Esophagus muscularis mucosa (tissue), 3 donors: ENCODE results near the gene GRWD1.

Source experiments
- POLR2A ChIP-seq: fragments of 450-650 bp; IDR thresholded peaks from one replicate; pipeline ENCODE4 v1.6.1; 2017; ENCODE audit warnings: antibody characterized with exemption, moderate library complexity, mild to moderate bottlenecking, low read depth
- TF ChIP-seq, protein P1 (sequence below), 3 experiments: fragments of 200-600 bp in 2 of 3; fragments of 450-650 bp in 1 of 3; sonication (generic) in 2 of 3; IDR thresholded peaks; one replicate each; pipeline ENCODE4 v1.5.1; 2017 to 2019; ENCODE audit warnings: antibody characterized with exemption in 3 of 3, mild to moderate bottlenecking in 2 of 3, moderate library complexity in 1 of 3

DNA sequence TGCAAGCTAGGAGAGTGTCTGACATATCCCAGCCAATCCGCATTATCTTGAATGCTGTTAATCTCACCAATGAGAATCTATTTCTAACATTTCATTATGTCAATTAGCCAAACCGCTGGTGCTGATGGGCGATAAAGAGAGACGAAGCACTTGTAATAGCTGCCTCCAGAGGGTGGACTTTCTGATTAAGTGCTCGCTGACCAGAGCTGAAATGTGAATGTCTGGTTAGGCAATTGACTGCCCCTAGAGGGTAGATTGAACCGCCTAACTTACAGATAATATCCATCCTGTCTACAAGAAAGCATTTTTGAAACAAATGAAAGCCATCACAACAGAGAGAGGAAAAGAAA, 552 bp upstream of the GRWD1 start:
- TF ChIP-seq, protein P1, sequence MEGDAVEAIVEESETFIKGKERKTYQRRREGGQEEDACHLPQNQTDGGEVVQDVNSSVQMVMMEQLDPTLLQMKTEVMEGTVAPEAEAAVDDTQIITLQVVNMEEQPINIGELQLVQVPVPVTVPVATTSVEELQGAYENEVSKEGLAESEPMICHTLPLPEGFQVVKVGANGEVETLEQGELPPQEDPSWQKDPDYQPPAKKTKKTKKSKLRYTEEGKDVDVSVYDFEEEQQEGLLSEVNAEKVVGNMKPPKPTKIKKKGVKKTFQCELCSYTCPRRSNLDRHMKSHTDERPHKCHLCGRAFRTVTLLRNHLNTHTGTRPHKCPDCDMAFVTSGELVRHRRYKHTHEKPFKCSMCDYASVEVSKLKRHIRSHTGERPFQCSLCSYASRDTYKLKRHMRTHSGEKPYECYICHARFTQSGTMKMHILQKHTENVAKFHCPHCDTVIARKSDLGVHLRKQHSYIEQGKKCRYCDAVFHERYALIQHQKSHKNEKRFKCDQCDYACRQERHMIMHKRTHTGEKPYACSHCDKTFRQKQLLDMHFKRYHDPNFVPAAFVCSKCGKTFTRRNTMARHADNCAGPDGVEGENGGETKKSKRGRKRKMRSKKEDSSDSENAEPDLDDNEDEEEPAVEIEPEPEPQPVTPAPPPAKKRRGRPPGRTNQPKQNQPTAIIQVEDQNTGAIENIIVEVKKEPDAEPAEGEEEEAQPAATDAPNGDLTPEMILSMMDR (IDR thresholded peaks at IDR 0.05): peak; percentile 38 to 46 (median 40)
- TF ChIP-seq POLR2A: no peak
